Measurements from ENCODE around the gene PTP4A1.

PTP4A1 gene

GRCh38 chr6:63538550-63538949 is 33.7 kb upstream of the PTP4A1 start:
- Mint-ChIP-seq H3K4me3 (no peak overlapping the region), H3K4me1 (peaks cover 2 to 5% of the 10 kb centered on the region in 2 donors), H3K27ac (no peak overlapping the region), H3K36me3 (no peaks in the 10 kb centered on the region), H3K27me3 (peaks cover 19 to 22% of the 10 kb centered on the region in 2 donors), H3K9me3 (no peaks in the 10 kb centered on the region)
- ATAC-seq (replicated peaks) (no peak), DNase-seq (no peak)

DNA sequence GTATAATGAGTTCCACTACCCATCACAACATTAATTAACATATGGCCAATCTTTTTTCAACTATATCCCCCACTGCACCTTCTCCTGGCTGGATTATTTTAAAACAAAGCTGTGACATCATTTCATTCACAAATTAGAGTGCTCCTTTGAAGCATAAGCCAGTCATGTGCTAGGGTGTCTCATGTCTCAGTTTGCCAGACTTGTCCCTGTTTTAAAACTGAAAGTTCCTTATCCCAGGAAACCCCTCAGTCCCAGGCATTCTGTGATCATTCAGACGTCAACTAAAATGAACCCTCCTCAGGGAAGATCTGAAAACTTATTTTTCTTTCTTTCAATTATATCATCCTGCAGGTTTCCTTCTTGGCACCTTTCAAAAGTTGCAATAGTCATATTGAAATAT is 29.3 kb upstream of the PTP4A1 start:
- no peaks in the 10 kb centered on the region for H3K9me3 Mint-ChIP-seq
- H3K4me1 Mint-ChIP-seq: no peaks in the 10 kb centered on the region
- H3K27me3 Mint-ChIP-seq: peaks cover 15 to 27% of the 10 kb centered on the region in 2 donors
- no peak for DNase-seq
- H3K27ac Mint-ChIP-seq: no peak overlapping the region
- no peak overlapping the region for H3K4me3 Mint-ChIP-seq
- no peak for ATAC-seq (replicated peaks)
- no peaks in the 10 kb centered on the region for H3K36me3 Mint-ChIP-seq

DNA sequence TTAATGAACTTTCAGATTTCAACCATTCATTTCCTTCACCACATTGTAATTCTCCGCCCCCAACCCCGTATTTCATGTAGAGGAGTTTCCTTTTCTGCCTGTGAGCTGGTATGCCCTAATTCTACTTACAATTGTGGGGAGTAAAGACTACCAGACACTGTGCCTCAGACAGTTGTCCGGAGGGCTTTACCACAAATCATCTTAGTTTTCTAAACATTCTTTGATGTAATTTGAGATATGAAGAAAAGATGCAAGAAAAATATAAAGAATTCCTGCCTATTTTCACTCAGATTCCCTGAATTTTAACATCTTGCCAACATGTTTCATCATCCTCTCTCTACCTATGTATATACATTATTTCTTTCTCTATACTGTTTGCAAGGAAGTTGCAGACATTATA is 28.3 kb upstream of the PTP4A1 start:
- no peak for DNase-seq
- no peak overlapping the region for H3K27ac Mint-ChIP-seq
- ATAC-seq (replicated peaks): no peak

DNA sequence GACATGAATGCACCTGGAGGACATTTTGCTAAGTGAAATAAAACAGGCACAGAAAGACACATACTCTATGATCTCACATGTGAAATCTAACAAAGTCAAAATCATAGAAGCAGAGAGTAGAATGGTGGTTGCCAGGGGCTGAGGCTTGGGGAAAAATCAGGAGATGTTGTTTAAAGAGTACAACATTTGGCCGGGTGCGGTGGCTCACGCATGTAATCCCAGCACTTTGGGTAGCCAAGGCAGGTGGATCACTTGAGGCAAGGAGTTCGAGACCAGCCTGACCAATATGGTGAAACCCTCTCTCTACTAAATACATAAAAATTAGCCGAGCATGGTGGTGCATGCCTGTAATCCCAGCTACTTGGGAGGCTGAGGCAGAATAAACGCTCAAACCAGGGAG is 26.0 kb upstream of the PTP4A1 start:
- ATAC-seq (replicated peaks): no peak
- no peaks in the 10 kb centered on the region for H3K36me3 Mint-ChIP-seq
- H3K27ac Mint-ChIP-seq: no peak overlapping the region
- DNase-seq: no peak
- H3K4me3 Mint-ChIP-seq: no peak overlapping the region
- no peaks in the 10 kb centered on the region for H3K9me3 Mint-ChIP-seq
- peaks cover 6 to 12% of the 10 kb centered on the region in 2 donors for H3K27me3 Mint-ChIP-seq
- no peaks in the 10 kb centered on the region for H3K4me1 Mint-ChIP-seq

More for the DNA sequence above, 28.3 kb upstream of the PTP4A1 start:
- Mint-ChIP-seq H3K36me3 (no peaks in the 10 kb centered on the region), H3K9me3 (no peaks in the 10 kb centered on the region), H3K4me1 (no peaks in the 10 kb centered on the region), H3K4me3 (no peak overlapping the region), H3K27me3 (peaks cover 15 to 27% of the 10 kb centered on the region in 2 donors)

DNA sequence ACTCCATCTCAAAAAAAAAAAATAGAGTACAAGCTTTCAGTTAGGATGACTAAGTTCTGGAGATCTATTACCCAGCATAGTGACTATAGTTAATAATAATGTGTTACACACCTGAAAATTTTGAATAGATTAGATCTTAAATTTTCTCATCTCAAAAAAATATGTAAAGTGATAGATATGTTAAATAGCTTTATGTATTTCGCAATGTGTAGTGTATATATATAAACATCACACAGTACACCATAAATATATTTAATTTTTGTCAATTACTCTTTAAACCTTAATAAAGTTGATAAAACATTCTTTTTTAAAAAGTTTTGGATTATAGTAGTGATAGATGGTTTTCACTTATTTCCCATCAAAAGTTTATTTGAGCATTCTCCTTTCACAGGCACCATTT is 25.6 kb upstream of the PTP4A1 start:
- H3K36me3 Mint-ChIP-seq: no peaks in the 10 kb centered on the region
- no peaks in the 10 kb centered on the region for H3K9me3 Mint-ChIP-seq
- no peak overlapping the region for H3K4me3 Mint-ChIP-seq
- H3K27me3 Mint-ChIP-seq: peaks cover 6 to 12% of the 10 kb centered on the region in 2 donors
- DNase-seq: no peak
- H3K27ac Mint-ChIP-seq: no peak overlapping the region
- ATAC-seq (replicated peaks): no peak
- no peaks in the 10 kb centered on the region for H3K4me1 Mint-ChIP-seq

GRCh38 chr6:63549076-63549475 is 23.2 kb upstream of the PTP4A1 start:
- H3K27ac Mint-ChIP-seq: no peak overlapping the region
- H3K9me3 Mint-ChIP-seq: no peaks in the 10 kb centered on the region
- DNase-seq (no peak), ATAC-seq (replicated peaks) (no peak)
- H3K4me3 Mint-ChIP-seq: no peak overlapping the region
- no peaks in the 10 kb centered on the region for H3K36me3 Mint-ChIP-seq
- no peaks in the 10 kb centered on the region for H3K4me1 Mint-ChIP-seq
- peaks cover 0 to 2% of the 10 kb centered on the region in 2 donors for H3K27me3 Mint-ChIP-seq

DNA sequence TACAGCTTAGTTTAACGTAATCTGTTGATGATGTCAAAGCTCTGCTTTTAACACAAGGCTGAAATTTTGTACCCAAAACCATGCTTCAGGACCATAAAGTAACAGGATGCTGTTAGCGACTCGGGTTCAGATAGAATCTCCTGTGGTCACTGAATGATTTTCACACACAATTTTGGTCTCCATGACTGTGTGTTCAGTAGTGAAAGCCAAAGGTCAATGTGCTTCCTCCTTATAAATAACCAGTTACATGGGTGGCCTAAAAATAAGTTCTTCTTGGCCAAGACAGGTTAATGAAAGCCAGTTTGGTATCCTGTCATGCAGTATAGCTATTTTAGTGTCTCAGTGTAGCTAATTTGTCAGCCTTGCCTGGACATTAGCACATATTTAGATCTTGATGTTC is 19.1 kb upstream of the PTP4A1 start:
- no peak overlapping the region for H3K4me3 Mint-ChIP-seq
- no peaks in the 10 kb centered on the region for H3K4me1 Mint-ChIP-seq
- H3K36me3 Mint-ChIP-seq: no peaks in the 10 kb centered on the region
- peaks cover 10 to 16% of the 10 kb centered on the region in 2 donors for H3K27me3 Mint-ChIP-seq
- no peaks in the 10 kb centered on the region for H3K9me3 Mint-ChIP-seq
- DNase-seq: no peak
- peak; percentile 38 to 39 for ATAC-seq (replicated peaks)
- no peak overlapping the region for H3K27ac Mint-ChIP-seq

GRCh38 chr6:63553900-63554299 is 18.4 kb upstream of the PTP4A1 start:
- no peaks in the 10 kb centered on the region for H3K9me3 Mint-ChIP-seq
- no peak for ATAC-seq (replicated peaks)
- no peaks in the 10 kb centered on the region for H3K4me1 Mint-ChIP-seq
- H3K27ac Mint-ChIP-seq: no peak overlapping the region
- no peak overlapping the region for H3K4me3 Mint-ChIP-seq
- no peak for DNase-seq
- H3K36me3 Mint-ChIP-seq: no peaks in the 10 kb centered on the region
- H3K27me3 Mint-ChIP-seq: peaks cover 10 to 21% of the 10 kb centered on the region in 2 donors

DNA sequence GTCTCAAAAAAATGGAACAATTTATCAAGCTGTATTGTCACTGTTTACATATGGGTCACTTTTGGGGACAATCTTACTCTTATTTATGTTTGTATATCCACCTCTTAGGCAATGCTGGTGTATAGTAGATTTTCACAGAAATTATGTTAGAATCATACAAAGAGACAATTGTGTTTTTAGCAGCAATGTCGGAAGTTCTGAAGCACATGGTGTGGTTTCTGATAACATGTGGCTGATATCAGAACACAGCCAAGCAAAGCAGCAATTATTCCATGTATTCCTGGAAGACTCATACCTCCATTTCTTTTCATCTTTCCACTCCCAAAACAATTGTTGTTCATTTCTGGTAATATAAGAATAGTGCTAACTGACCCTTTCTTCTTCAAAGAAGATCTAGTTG is 17.5 kb upstream of the PTP4A1 start:
- Mint-ChIP-seq H3K4me1 (no peaks in the 10 kb centered on the region), H3K27ac (no peak overlapping the region), H3K9me3 (no peaks in the 10 kb centered on the region), H3K27me3 (peaks cover 10 to 22% of the 10 kb centered on the region in 2 donors), H3K4me3 (no peak overlapping the region), H3K36me3 (no peaks in the 10 kb centered on the region)
- ATAC-seq (replicated peaks) (no peak), DNase-seq (no peak)

GRCh38 chr6:63556369-63556768 is 15.9 kb upstream of the PTP4A1 start:
- no peaks in the 10 kb centered on the region for H3K36me3 Mint-ChIP-seq
- H3K4me1 Mint-ChIP-seq: no peaks in the 10 kb centered on the region
- ATAC-seq (replicated peaks): no peak
- H3K9me3 Mint-ChIP-seq: no peaks in the 10 kb centered on the region
- no peak overlapping the region for H3K27ac Mint-ChIP-seq
- peaks cover 10 to 22% of the 10 kb centered on the region in 2 donors for H3K27me3 Mint-ChIP-seq
- H3K4me3 Mint-ChIP-seq: no peak overlapping the region
- DNase-seq: no peak

DNA sequence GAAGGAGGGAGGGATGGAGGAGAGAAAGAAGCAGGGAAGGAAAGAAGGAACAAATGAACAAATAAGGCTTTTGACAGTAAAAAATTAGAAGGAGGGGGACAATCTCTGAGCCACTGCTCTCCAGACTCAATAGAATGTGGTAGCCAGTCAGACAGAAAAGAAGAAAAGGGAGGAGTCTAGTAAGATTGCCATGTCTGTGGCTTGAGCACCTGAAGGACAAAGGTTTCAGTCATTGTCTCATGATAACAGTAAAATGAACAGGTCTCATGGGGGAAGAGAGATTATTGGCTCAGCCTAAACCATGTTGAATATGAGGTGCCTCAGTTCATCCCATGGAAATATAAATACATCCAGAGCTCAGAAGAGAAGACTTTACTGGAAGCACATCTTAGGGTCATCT is 14.0 kb upstream of the PTP4A1 start:
- DNase-seq (no peak), ATAC-seq (replicated peaks) (no peak)
- Mint-ChIP-seq H3K4me3 (no peak overlapping the region), H3K4me1 (peaks cover 0 to 2% of the 10 kb centered on the region in 2 donors), H3K27ac (no peak overlapping the region), H3K9me3 (no peaks in the 10 kb centered on the region), H3K36me3 (no peaks in the 10 kb centered on the region), H3K27me3 (peaks cover 10 to 24% of the 10 kb centered on the region in 2 donors)

DNA sequence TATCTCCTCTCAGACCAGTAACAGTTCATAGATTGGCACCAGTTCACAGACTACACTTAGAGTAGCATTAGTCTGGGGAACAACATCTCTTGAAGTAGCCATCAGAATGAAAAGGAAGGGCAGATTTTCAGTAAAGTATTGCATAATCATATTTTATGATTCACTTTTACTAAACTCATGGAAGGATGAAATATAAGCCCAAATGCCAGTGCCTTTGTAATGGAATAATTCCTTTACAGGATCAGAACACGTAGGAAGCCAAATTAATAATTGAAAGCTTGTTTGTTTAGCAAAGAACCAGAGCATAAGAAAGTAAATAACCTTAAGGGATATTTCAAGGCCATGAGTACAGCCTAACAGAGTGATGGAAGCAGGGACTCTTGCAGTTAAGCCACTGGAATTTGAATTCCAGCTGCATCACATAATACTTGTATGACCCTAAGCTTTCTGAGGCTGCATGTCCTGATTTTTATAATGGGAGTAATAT is 11.4 kb upstream of the PTP4A1 start:
- Mint-ChIP-seq H3K4me1 (peaks cover 0 to 2% of the 10 kb centered on the region in 2 donors), H3K36me3 (no peaks in the 10 kb centered on the region), H3K27ac (no peak overlapping the region), H3K4me3 (no peak overlapping the region), H3K9me3 (no peaks in the 10 kb centered on the region), H3K27me3 (peaks cover 10 to 22% of the 10 kb centered on the region in 2 donors)
- no peak for ATAC-seq (replicated peaks)
- no peak for DNase-seq

- Mint-ChIP-seq H3K27me3 (peaks cover 7 to 20% of the 10 kb centered on the region in 2 donors), H3K36me3 (no peaks in the 10 kb centered on the region), H3K9me3 (no peaks in the 10 kb centered on the region), H3K4me3 (no peak overlapping the region), H3K27ac (no peak overlapping the region), H3K4me1 (peaks cover 0 to 2% of the 10 kb centered on the region in 2 donors)
- ATAC-seq (replicated peaks) (no peak), DNase-seq (no peak)
Observed at GRCh38 chr6:63561288-63561687, 11.0 kb upstream of the PTP4A1 start.

- H3K4me1 Mint-ChIP-seq: peaks cover 0 to 2% of the 10 kb centered on the region in 2 donors
- H3K4me3 Mint-ChIP-seq: no peak overlapping the region
- no peak for DNase-seq
- no peak overlapping the region for H3K27ac Mint-ChIP-seq
- no peaks in the 10 kb centered on the region for H3K36me3 Mint-ChIP-seq
- no peak for ATAC-seq (replicated peaks)
- peaks cover 0 to 9% of the 10 kb centered on the region in 2 donors for H3K27me3 Mint-ChIP-seq
- H3K9me3 Mint-ChIP-seq: no peaks in the 10 kb centered on the region
Observed at GRCh38 chr6:63563235-63563634, 9.0 kb upstream of the PTP4A1 start.

DNA sequence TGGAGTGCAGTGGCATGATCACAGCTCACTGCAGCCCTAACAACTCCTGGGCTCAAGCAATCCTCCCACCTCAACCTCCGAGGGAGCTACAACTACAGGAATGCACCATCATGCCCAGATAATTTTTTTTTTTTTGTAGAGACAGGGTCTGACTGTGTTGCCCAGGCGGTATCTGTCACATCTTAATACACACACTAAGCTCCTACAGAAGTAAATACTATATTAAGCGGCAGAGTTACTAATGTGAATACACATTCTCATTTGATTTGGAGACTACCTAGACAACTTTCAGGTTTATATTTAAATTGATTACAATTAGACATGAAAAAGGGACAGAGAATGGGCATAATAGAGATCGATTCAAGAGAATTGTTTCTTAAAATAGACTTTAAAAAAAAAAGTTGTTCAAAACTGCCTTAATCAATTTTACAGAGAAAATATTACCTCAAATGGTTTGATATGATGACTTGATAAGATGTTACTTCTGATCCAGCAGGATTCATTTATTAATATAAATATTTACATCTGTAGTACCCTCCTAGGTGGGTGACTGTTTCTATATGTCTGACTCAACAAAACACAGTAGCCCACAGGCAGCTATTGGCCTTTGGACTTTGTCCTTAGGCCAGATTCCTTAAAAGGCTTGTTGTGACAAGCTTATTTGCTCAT is 7.1 kb upstream of the PTP4A1 start:
- Mint-ChIP-seq H3K4me1 (peaks cover 0 to 2% of the 10 kb centered on the region in 2 donors), H3K27ac (no peak overlapping the region), H3K4me3 (no peak overlapping the region), H3K27me3 (peaks cover 0 to 4% of the 10 kb centered on the region in 2 donors), H3K9me3 (no peaks in the 10 kb centered on the region), H3K36me3 (no peaks in the 10 kb centered on the region)
- DNase-seq (no peak), ATAC-seq (replicated peaks) (no peak)
